GM12878 (cell line): ENCODE data around the gene ITPR2.

Experiments used
- PAX5 ChIP-seq: IDR thresholded peaks from 2 replicates; pipeline ENCODE4 v1.6.1; 2011; ENCODE audit warnings: low read depth, low read length, borderline replicate concordance
- POLR2A ChIP-seq: IDR thresholded peaks from 2 replicates; pipeline ENCODE4 v1.6.1; 2011; ENCODE audit warnings: low read depth, mild to moderate bottlenecking, low read length
- RAD51 ChIP-seq: fragments of 450-650 bp; IDR thresholded peaks from 2 replicates; pipeline ENCODE4 v1.6.1; 2016; ENCODE audit warnings: moderate library complexity, mild to moderate bottlenecking, inconsistent platforms
- TF ChIP-seq, protein P1 (sequence below), 3 experiments: IDR thresholded peaks in 2 of 3; conservative IDR thresholded peaks in 1 of 3; 2 replicates each; pipeline ENCODE4 v1.5.1; 2011; ENCODE audit warnings: low read depth in 3 of 3, low read length in 3 of 3, mild to moderate bottlenecking in 3 of 3, control low read depth in 2 of 3, moderate library complexity in 2 of 3, inconsistent platforms in 1 of 3, mixed read lengths in 1 of 3; ENCODE audit not compliant: control insufficient read depth in 2 of 3, insufficient read depth in 1 of 3; ENCODE audit errors: extremely low read depth in 1 of 3
- TF ChIP-seq, protein P2 (sequence below): fragments of 450-650 bp; conservative IDR thresholded peaks from 2 replicates; pipeline ENCODE4 v1.6.1; 2017; ENCODE audit warnings: mild to moderate bottlenecking, moderate library complexity
- TF ChIP-seq, protein P3 (sequence below): IDR thresholded peaks from 2 replicates; pipeline ENCODE4 v1.6.1; 2011; ENCODE audit warnings: borderline replicate concordance, low read depth, mild to moderate bottlenecking, moderate library complexity, low read length; ENCODE audit not compliant: insufficient read depth, poor library complexity, severe bottlenecking

DNA sequence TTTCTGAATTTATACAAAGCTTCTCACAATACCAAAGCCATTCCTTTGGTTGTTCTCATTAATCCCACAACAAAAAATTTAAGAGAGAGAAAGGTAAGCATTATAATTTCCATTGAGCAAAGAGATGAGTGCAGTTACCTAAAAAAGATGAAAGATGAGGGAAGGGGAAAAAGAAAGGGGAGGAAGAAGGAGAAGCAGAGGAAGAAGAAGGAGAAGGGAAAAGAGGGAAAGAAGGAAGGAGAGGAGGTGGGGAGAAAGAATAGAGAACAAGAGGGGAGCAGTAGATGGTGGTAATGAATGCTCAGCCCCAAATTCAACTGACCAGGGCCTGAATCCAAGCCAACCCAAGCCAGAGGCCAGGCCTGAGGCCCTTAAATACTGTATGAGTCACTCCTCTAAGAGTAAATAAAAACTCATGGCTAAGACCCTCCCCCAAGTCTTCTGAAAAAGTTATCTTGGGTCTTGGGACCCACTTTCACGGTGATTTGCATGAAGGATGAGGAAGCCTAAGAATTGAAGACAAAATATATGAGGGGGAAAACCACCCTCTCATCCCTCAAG, 144.6 kb downstream of the ITPR2 start:
- TF ChIP-seq, protein P1, sequence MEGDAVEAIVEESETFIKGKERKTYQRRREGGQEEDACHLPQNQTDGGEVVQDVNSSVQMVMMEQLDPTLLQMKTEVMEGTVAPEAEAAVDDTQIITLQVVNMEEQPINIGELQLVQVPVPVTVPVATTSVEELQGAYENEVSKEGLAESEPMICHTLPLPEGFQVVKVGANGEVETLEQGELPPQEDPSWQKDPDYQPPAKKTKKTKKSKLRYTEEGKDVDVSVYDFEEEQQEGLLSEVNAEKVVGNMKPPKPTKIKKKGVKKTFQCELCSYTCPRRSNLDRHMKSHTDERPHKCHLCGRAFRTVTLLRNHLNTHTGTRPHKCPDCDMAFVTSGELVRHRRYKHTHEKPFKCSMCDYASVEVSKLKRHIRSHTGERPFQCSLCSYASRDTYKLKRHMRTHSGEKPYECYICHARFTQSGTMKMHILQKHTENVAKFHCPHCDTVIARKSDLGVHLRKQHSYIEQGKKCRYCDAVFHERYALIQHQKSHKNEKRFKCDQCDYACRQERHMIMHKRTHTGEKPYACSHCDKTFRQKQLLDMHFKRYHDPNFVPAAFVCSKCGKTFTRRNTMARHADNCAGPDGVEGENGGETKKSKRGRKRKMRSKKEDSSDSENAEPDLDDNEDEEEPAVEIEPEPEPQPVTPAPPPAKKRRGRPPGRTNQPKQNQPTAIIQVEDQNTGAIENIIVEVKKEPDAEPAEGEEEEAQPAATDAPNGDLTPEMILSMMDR (IDR thresholded peaks at IDR 0.05 in 2 of 3, conservative IDR thresholded peaks at IDR 0.05 in 1 of 3; ENCODE audit: control insufficient read depth in 2 of 3, extremely low read depth in 1 of 3, insufficient read depth in 1 of 3, low read depth in 3 of 3, low read length in 3 of 3): no peak
- TF ChIP-seq PAX5 (no peak), POLR2A (no peak), RAD51 (no peak)
- TF ChIP-seq, protein P2, sequence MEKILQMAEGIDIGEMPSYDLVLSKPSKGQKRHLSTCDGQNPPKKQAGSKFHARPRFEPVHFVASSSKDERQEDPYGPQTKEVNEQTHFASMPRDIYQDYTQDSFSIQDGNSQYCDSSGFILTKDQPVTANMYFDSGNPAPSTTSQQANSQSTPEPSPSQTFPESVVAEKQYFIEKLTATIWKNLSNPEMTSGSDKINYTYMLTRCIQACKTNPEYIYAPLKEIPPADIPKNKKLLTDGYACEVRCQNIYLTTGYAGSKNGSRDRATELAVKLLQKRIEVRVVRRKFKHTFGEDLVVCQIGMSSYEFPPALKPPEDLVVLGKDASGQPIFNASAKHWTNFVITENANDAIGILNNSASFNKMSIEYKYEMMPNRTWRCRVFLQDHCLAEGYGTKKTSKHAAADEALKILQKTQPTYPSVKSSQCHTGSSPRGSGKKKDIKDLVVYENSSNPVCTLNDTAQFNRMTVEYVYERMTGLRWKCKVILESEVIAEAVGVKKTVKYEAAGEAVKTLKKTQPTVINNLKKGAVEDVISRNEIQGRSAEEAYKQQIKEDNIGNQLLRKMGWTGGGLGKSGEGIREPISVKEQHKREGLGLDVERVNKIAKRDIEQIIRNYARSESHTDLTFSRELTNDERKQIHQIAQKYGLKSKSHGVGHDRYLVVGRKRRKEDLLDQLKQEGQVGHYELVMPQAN: no peak
- TF ChIP-seq, protein P3, sequence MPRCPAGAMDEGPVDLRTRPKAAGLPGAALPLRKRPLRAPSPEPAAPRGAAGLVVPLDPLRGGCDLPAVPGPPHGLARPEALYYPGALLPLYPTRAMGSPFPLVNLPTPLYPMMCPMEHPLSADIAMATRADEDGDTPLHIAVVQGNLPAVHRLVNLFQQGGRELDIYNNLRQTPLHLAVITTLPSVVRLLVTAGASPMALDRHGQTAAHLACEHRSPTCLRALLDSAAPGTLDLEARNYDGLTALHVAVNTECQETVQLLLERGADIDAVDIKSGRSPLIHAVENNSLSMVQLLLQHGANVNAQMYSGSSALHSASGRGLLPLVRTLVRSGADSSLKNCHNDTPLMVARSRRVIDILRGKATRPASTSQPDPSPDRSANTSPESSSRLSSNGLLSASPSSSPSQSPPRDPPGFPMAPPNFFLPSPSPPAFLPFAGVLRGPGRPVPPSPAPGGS: no peak
